Lung (tissue), 12 donors: ENCODE data around the gene DEFB113. TPM values are rescaled to one million over a fixed set of nuclear protein-coding genes. Genes with fewer than 3 reads are reported as not detected.

ENCODE experiments used
- ATAC-seq: fragments of 200-7000 bp; cut with Tn5 transposase; one replicate; pipeline ENCODE4 v1.9.1; 2020; ENCODE audit warnings: moderate number of reproducible peaks; ENCODE audit not compliant: insufficient read depth, low FRiP score
- DNase-seq, 3 donors: peaks; one replicate each; pipeline ENCODE4 v3.0.0-alpha.2; 2013 to 2017
- H3K27ac ChIP-seq, 2 donors: one replicate each; pipeline ENCODE4 v1.5.1; 2013; ENCODE audit warnings: mild to moderate bottlenecking in 2 of 2, moderate library complexity in 2 of 2, control low read depth in 1 of 2, inconsistent platforms in 1 of 2, low read depth in 1 of 2, low read length in 1 of 2
- H3K27me3 ChIP-seq, 3 donors: one replicate each; pipeline ENCODE4 v1.5.1; 2013; ENCODE audit warnings: low read length in 2 of 3; ENCODE audit not compliant: control insufficient read depth in 3 of 3, insufficient read depth in 3 of 3
- H3K36me3 ChIP-seq, 4 donors: one replicate each; pipeline ENCODE4 v1.5.1; 2013; ENCODE audit warnings: low read length in 4 of 4, mild to moderate bottlenecking in 1 of 4, moderate library complexity in 1 of 4; ENCODE audit not compliant: control insufficient read depth in 4 of 4, insufficient read depth in 4 of 4
- H3K4me1 ChIP-seq, 5 donors: one replicate each; pipeline ENCODE4 v1.5.1; 2013; ENCODE audit warnings: low read length in 5 of 5, mild to moderate bottlenecking in 2 of 5, moderate library complexity in 1 of 5; ENCODE audit not compliant: control insufficient read depth in 5 of 5, insufficient read depth in 5 of 5
- H3K4me3 ChIP-seq: one replicate; pipeline ENCODE4 v1.5.1; 2013; ENCODE audit warnings: mild to moderate bottlenecking, control low read depth, moderate library complexity
- H3K9ac ChIP-seq, 2 donors: one replicate each; pipeline ENCODE4 v1.5.1; 2013; ENCODE audit warnings: low read length in 2 of 2, control low read depth in 1 of 2; ENCODE audit not compliant: insufficient read depth in 1 of 2
- H3K9me3 ChIP-seq, 4 donors: one replicate each; pipeline ENCODE4 v1.5.1; 2013; ENCODE audit warnings: low read length in 3 of 4, mild to moderate bottlenecking in 1 of 4, moderate library complexity in 1 of 4; ENCODE audit not compliant: control insufficient read depth in 4 of 4, insufficient read depth in 3 of 4
- CTCF ChIP-seq: IDR thresholded peaks from 2 replicates; pipeline ENCODE4 v1.5.1; 2012; ENCODE audit warnings: mild to moderate bottlenecking; ENCODE audit errors: control extremely low read depth, extremely low read depth
- WGBS, 2 donors: extraction: QIAGEN DNeasy Blood & Tissue Kit; methylation state at CpG; one replicate each; pipeline ENCODE4 v1.1.7; 2013; 5-methylcytosine and 5-hydroxymethylcytosine counted together
- polyA plus RNA-seq, 2 donors: library from polyadenylated mRNA; stranded (reverse); fragments of 200-250 nt; gene quantifications; one replicate each; pipeline ENCODE4 v1.2.1, GENCODE V29; 2013
- total RNA-seq, 2 donors: library from RNA; depleted of rRNA in 1 of 2; stranded (reverse); fragments of >200 nt in 1 of 2; gene quantifications; one replicate each; pipeline ENCODE4 v1.2.1, GENCODE V29; 2014 to 2021
- donor health status: control.
- donor health status: control.
- donor health status: Bipolar disorder and iron deficiency.
- donor health status: healthy.
- donor health status: DM: yes; HTN: yes; CAD: no.

DEFB113 gene
- total and polyA plus RNA-seq, 4 donors: not detected

- Histone ChIP-seq H3K9ac (no peak overlapping the region), H3K9me3 (peaks cover 0 to 4% (median 0%) of the 10 kb centered on the region in 4 donors), H3K27me3 (no peaks in the 10 kb centered on the region), H3K4me3 (no peak overlapping the region), H3K4me1 (peaks cover 0 to 5% (median 0%) of the 10 kb centered on the region in 5 donors), H3K36me3 (no peaks in the 10 kb centered on the region), H3K27ac (no peak overlapping the region)
- DNase-seq (no peak), ATAC-seq (no peak)
- TF ChIP-seq CTCF: no peak
These were observed 40.1 kb downstream of the DEFB113 start for GRCh38 chr6:49929340-49929739.

GRCh38 chr6:49923826-49924225, 45.6 kb downstream of the DEFB113 start:
- Histone ChIP-seq H3K27me3 (no peaks in the 10 kb centered on the region), H3K27ac (no peak overlapping the region), H3K9me3 (no peaks in the 10 kb centered on the region), H3K4me3 (no peak overlapping the region), H3K9ac (no peak overlapping the region), H3K36me3 (no peaks in the 10 kb centered on the region), H3K4me1 (peaks cover 0 to 5% (median 0%) of the 10 kb centered on the region in 5 donors)
- 56 to 73% methylated on average over 3 of the region's 3 CpGs for WGBS, 2 donors
- ATAC-seq (no peak), DNase-seq (peak; percentile 30 to 76 (median 63))
- no peak for TF ChIP-seq CTCF

- peaks cover 0 to under 1% (median 0%) of the 10 kb centered on the region in 5 donors for H3K4me1 ChIP-seq
- WGBS, 2 donors: 82 to 89% methylated on average over 5 of the region's 5 CpGs
- no peak overlapping the region for H3K4me3 ChIP-seq
- H3K9ac ChIP-seq: no peak overlapping the region
- H3K36me3 ChIP-seq: no peaks in the 10 kb centered on the region
- no peak for TF ChIP-seq CTCF
- no peak for ATAC-seq
- H3K27me3 ChIP-seq: no peaks in the 10 kb centered on the region
- no peak overlapping the region for H3K27ac ChIP-seq
- no peaks in the 10 kb centered on the region for H3K9me3 ChIP-seq
- DNase-seq: no peak
These were observed 49.3 kb downstream of the DEFB113 start for GRCh38 chr6:49919935-49920644.

- H3K36me3 ChIP-seq: no peaks in the 10 kb centered on the region
- TF ChIP-seq CTCF: no peak
- H3K27me3 ChIP-seq: no peaks in the 10 kb centered on the region
- DNase-seq (no peak), ATAC-seq (no peak)
- no peak overlapping the region for H3K9ac ChIP-seq
- H3K4me1 ChIP-seq: peaks cover 0 to 3% (median 0%) of the 10 kb centered on the region in 5 donors
- WGBS, 2 donors: 66 to 82% methylated on average over 4 of the region's 4 CpGs
- no peak overlapping the region for H3K4me3 ChIP-seq
- H3K27ac ChIP-seq: no peak overlapping the region
- H3K9me3 ChIP-seq: no peaks in the 10 kb centered on the region
These were observed 50.2 kb downstream of the DEFB113 start for GRCh38 chr6:49919261-49919660.
